ENCODE measurements around the gene ZNF345. TPM values are rescaled to one million over a fixed set of nuclear protein-coding genes. Genes with fewer than 3 reads are reported as not detected.

The ZNF345 gene
- total RNA-seq, 1 donor from 2014 or later, result 4.8 TPM

DNA sequence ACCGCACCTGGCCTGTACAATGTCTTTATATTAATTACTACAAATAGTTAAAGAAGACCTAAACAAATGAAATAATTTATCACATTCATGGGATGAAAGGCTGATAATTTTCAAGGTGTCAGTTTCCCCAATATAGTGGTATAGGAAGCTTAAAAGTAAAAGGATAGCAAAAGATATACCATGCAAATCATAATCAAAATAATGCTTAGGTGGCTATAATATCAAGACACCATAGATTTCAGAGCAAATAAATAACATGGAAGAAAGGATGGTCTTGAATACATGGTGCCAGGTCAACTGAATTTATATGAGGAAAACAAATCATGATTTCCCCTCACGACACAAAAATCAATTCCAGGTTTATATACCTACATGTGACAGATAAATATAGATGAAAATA is 17.2 kb upstream of the ZNF345 start:
- Histone ChIP-seq H3K4me1 (ENCODE audit: insufficient read depth, low read length) (no peaks in the 10 kb centered on the region), H3K4me3 (ENCODE audit: insufficient read depth, low read depth, low read length) (no peak overlapping the region), H4K20me1 (ENCODE audit: insufficient read depth, low read length) (no peaks in the 10 kb centered on the region), H2AFZ (ENCODE audit: low read depth, low read length) (no peak overlapping the region), H3K4me2 (ENCODE audit: low read length) (no peak overlapping the region), H3K9ac (ENCODE audit: low read length) (no peak overlapping the region), H3K9me3 (ENCODE audit: insufficient read depth, low read depth, low read length) (peaks cover 12% of the 10 kb centered on the region), H3K27ac (ENCODE audit: low read depth, low read length) (no peak overlapping the region), H3K79me2 (ENCODE audit: insufficient read depth, low read length) (peaks cover 71% of the 10 kb centered on the region), H3K27me3 (ENCODE audit: insufficient read depth, low read length) (no peaks in the 10 kb centered on the region), H3K36me3 (ENCODE audit: insufficient read depth, low read length) (no peaks in the 10 kb centered on the region)
- DNase-seq (ENCODE audit: low read depth) (no peak), FAIRE-seq (no peak)
- TF ChIP-seq, protein P1, sequence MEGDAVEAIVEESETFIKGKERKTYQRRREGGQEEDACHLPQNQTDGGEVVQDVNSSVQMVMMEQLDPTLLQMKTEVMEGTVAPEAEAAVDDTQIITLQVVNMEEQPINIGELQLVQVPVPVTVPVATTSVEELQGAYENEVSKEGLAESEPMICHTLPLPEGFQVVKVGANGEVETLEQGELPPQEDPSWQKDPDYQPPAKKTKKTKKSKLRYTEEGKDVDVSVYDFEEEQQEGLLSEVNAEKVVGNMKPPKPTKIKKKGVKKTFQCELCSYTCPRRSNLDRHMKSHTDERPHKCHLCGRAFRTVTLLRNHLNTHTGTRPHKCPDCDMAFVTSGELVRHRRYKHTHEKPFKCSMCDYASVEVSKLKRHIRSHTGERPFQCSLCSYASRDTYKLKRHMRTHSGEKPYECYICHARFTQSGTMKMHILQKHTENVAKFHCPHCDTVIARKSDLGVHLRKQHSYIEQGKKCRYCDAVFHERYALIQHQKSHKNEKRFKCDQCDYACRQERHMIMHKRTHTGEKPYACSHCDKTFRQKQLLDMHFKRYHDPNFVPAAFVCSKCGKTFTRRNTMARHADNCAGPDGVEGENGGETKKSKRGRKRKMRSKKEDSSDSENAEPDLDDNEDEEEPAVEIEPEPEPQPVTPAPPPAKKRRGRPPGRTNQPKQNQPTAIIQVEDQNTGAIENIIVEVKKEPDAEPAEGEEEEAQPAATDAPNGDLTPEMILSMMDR (IDR thresholded peaks at IDR 0.05; ENCODE audit: insufficient read depth, low read depth, low read length), result no peak
- TF ChIP-seq EZH2 (IDR thresholded peaks at IDR 0.05; ENCODE audit: insufficient read depth, low read length), result no peak
- H3K27me3 Mint-ChIP-seq (ENCODE audit: low read depth, unreplicated experiment), result no peaks in the 10 kb centered on the region
- H3K27ac Mint-ChIP-seq (ENCODE audit: unreplicated experiment), result no peak overlapping the region
- H3K9me3 Mint-ChIP-seq (ENCODE audit: unreplicated experiment), result peaks cover 69% of the 10 kb centered on the region
- H3K36me3 Mint-ChIP-seq (ENCODE audit: low read depth, unreplicated experiment), result peaks cover 68% of the 10 kb centered on the region
- H3K4me3 Mint-ChIP-seq (ENCODE audit: unreplicated experiment), result no peak overlapping the region
- H3K4me1 Mint-ChIP-seq (ENCODE audit: low read depth, unreplicated experiment), result no peaks in the 10 kb centered on the region

DNA sequence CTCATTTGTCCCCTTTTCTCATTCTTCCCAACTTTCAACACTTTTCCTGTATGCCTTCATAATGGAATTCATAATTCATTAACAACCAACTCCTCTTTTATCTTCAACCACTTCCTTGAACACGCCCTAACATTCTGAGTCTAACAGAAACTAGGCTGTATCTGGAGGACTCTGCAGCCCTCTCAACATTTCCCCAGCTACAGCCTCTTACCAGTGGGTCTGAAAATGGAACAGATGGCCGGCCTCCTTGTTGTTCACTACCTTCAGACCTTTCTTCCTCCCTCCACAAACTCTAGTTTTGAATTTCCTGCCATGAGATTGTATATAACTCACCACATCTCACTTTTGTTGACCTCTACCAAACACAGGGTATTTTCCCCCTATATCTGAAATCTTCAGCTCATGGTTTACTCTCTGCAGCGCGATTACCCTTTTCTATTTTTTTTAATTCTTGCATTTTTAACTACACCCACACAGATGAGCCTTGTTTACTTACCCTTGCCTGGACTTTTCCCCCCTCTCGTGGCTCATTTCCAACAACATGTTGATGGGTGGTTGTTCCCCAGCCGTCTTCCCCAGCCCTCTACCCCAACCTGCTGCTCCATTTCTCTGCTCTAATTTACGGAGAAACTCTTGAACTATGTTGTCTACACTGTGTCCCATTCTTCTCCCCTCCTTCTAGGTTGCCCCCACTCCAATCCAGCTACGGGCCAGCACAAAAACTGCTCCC is 13.3 kb upstream of the ZNF345 start:
- Histone ChIP-seq H2AFZ (ENCODE audit: low read depth, low read length) (peak overlapping the region; percentile 98), H3K27me3 (ENCODE audit: insufficient read depth, low read length) (no peaks in the 10 kb centered on the region), H3K9ac (ENCODE audit: low read length) (peak overlapping the region; percentile 89), H3K79me2 (ENCODE audit: insufficient read depth, low read length) (peaks cover 49% of the 10 kb centered on the region), H3K36me3 (ENCODE audit: insufficient read depth, low read length) (no peaks in the 10 kb centered on the region), H3K9me3 (ENCODE audit: insufficient read depth, low read depth, low read length) (peaks cover 4% of the 10 kb centered on the region), H3K4me3 (ENCODE audit: insufficient read depth, low read depth, low read length) (peak overlapping the region; percentile 92), H3K4me1 (ENCODE audit: insufficient read depth, low read length) (peaks cover 4% of the 10 kb centered on the region), H3K4me2 (ENCODE audit: low read length) (peak overlapping the region; percentile 98), H3K27ac (ENCODE audit: low read depth, low read length) (peak overlapping the region; percentile 80), H4K20me1 (ENCODE audit: insufficient read depth, low read length) (no peaks in the 10 kb centered on the region)
- FAIRE-seq, result no peak
- TF ChIP-seq EZH2 (IDR thresholded peaks at IDR 0.05; ENCODE audit: insufficient read depth, low read length), result no peak
- TF ChIP-seq, protein P1 (IDR thresholded peaks at IDR 0.05; ENCODE audit: insufficient read depth, low read depth, low read length), result no peak
- H3K4me3 Mint-ChIP-seq (ENCODE audit: unreplicated experiment), result no peak overlapping the region
- DNase-seq (ENCODE audit: low read depth), result no peak
- peaks cover 4% of the 10 kb centered on the region for H3K4me1 Mint-ChIP-seq (ENCODE audit: low read depth, unreplicated experiment)
- peaks cover 50% of the 10 kb centered on the region for H3K36me3 Mint-ChIP-seq (ENCODE audit: low read depth, unreplicated experiment)
- H3K9me3 Mint-ChIP-seq (ENCODE audit: unreplicated experiment), result peaks cover 41% of the 10 kb centered on the region
- H3K27me3 Mint-ChIP-seq (ENCODE audit: low read depth, unreplicated experiment), result no peaks in the 10 kb centered on the region
- H3K27ac Mint-ChIP-seq (ENCODE audit: unreplicated experiment), result no peak overlapping the region
